ENCODE data around the gene COL5A1. TPM values are rescaled to one million over a fixed set of nuclear protein-coding genes. Genes with fewer than 3 reads are reported as not detected.
"Not testable (repeated sequence)": the region's sequence is repeated elsewhere in the genome, so short reads cannot be mapped to it uniquely, and the experiment has no call there.

COL5A1 gene
- total RNA-seq, 1 donor from 2014 or later = 79.4 TPM

- no peak for DNase-seq (ENCODE audit: low spot score)
- no peak for ATAC-seq
- intact Hi-C loops (cut with DNase I) = no loop called here
These were observed 200.7 kb downstream of the COL5A1 start for GRCh38 chr9:134842321-134842720.

- intact Hi-C loops (cut with DNase I) = no loop called here
- DNase-seq (ENCODE audit: low spot score) (no peak), ATAC-seq (no peak)
These were observed 202.1 kb downstream of the COL5A1 start for GRCh38 chr9:134843740-134844139.

- ATAC-seq (no peak), DNase-seq (ENCODE audit: low spot score) (no peak)
- intact Hi-C loops (cut with DNase I) = no loop called here
These were observed 203.2 kb downstream of the COL5A1 start for GRCh38 chr9:134844821-134845220.

GRCh38 chr9:134846187-134846586 lies 204.6 kb downstream of the COL5A1 start:
- intact Hi-C loops (cut with DNase I) = no loop called here
- ATAC-seq (no peak), DNase-seq (ENCODE audit: low spot score) (no peak)

- DNase-seq (ENCODE audit: low spot score) (no peak), ATAC-seq (no peak)
- intact Hi-C loops (cut with DNase I) = no loop called here
These were observed 205.1 kb downstream of the COL5A1 start for GRCh38 chr9:134846699-134847098.

GRCh38 chr9:134847138-134847537 lies 205.5 kb downstream of the COL5A1 start:
- DNase-seq (ENCODE audit: low spot score) = no peak
- intact Hi-C loops (cut with DNase I) = no loop called here
- no peak for ATAC-seq

GRCh38 chr9:134847752-134848432 lies 206.3 kb downstream of the COL5A1 start:
- no peak for ATAC-seq
- no peak for DNase-seq (ENCODE audit: low spot score)
- intact Hi-C loops (cut with DNase I) = no loop called here

- no peak for DNase-seq (ENCODE audit: low spot score)
- intact Hi-C loops (cut with DNase I) = no loop called here
- no peak for ATAC-seq
These were observed 206.9 kb downstream of the COL5A1 start for GRCh38 chr9:134848504-134848903.

- no peak for DNase-seq (ENCODE audit: low spot score)
- no peak for ATAC-seq
- intact Hi-C loops (cut with DNase I) = no loop called here
These were observed 209.0 kb downstream of the COL5A1 start for GRCh38 chr9:134850611-134851010.

- no peak for ATAC-seq
- no peak for DNase-seq (ENCODE audit: low spot score)
- intact Hi-C loops (cut with DNase I) = no loop called here
These were observed 209.4 kb downstream of the COL5A1 start for GRCh38 chr9:134851020-134851419.

GRCh38 chr9:134852906-134853654 lies 211.5 kb downstream of the COL5A1 start:
- ATAC-seq = peak; percentile 83
- no peak for DNase-seq (ENCODE audit: low spot score)
- intact Hi-C loops (cut with DNase I) = no loop called here

- intact Hi-C loops (cut with DNase I) = no loop called here
- ATAC-seq (no peak), DNase-seq (ENCODE audit: low spot score) (no peak)
These were observed 212.3 kb downstream of the COL5A1 start for GRCh38 chr9:134853893-134854292.

- ATAC-seq = no peak
- no peak for DNase-seq (ENCODE audit: low spot score)
- intact Hi-C loops (cut with DNase I) = no loop called here
These were observed 213.0 kb downstream of the COL5A1 start for GRCh38 chr9:134854541-134854981.

- DNase-seq (ENCODE audit: low spot score) (no peak), ATAC-seq (no peak)
- intact Hi-C loops (cut with DNase I) = no loop called here
These were observed 213.8 kb downstream of the COL5A1 start for GRCh38 chr9:134855231-134855899.

GRCh38 chr9:134855900-134856377 lies 214.3 kb downstream of the COL5A1 start:
- ATAC-seq (no peak), DNase-seq (ENCODE audit: low spot score) (no peak)
- intact Hi-C loops (cut with DNase I) = no loop called here

- intact Hi-C loops (cut with DNase I); ATAC-seq; DNase-seq (ENCODE audit: low spot score): not testable (repeated sequence)
These were observed 215.8 kb downstream of the COL5A1 start for GRCh38 chr9:134857451-134857850.

GRCh38 chr9:134858051-134858841 lies 216.6 kb downstream of the COL5A1 start:
- ATAC-seq (peak; percentile 36), DNase-seq (ENCODE audit: low spot score) (peak; percentile 53)
- intact Hi-C loops (cut with DNase I) = no loop called here

- DNase-seq (ENCODE audit: low spot score) = peak; percentile 52
- peak; percentile 40 for ATAC-seq
- intact Hi-C loops (cut with DNase I) = no loop called here
These were observed 218.9 kb downstream of the COL5A1 start for GRCh38 chr9:134860510-134860909.

All from sciatic nerve (tissue), 2 donors.